Gastroesophageal sphincter (tissue), 4 donors: ENCODE measurements around the gene ZC3H18. TPM values are rescaled to one million over a fixed set of nuclear protein-coding genes. Genes with fewer than 3 reads are reported as not detected.

Experiments
- ATAC-seq: fragments of 150-250 bp; one replicate; pipeline ENCODE4 v1.9.1; 2016; ENCODE audit warnings: mild to moderate bottlenecking, moderate library complexity
- H3K27ac ChIP-seq, 4 donors: fragments of 200-600 bp; sonication (generic) in 3 of 4; 1 replicate in 3 of 4; 2 replicates in 1 of 4; pipeline ENCODE4 v1.5.1; 2016 to 2019
- H3K27me3 ChIP-seq: fragments of 200-600 bp; sonication (generic); one replicate; pipeline ENCODE4 v1.5.1; 2019
- H3K36me3 ChIP-seq, 2 donors: fragments of 200-600 bp; sonication (generic); one replicate each; pipeline ENCODE4 v1.5.1; 2019; ENCODE audit warnings: control low read depth in 1 of 2
- H3K4me1 ChIP-seq, 3 donors: fragments of 200-600 bp; sonication (generic); 1 replicate in 2 of 3; 2 replicates in 1 of 3; pipeline ENCODE4 v1.5.1; 2016 to 2019; ENCODE audit warnings: control low read depth in 2 of 3
- H3K4me3 ChIP-seq, 2 donors: fragments of 200-600 bp; sonication (generic); one replicate each; pipeline ENCODE4 v1.5.1; 2019; ENCODE audit warnings: mild to moderate bottlenecking in 1 of 2, moderate library complexity in 1 of 2
- H3K9me3 ChIP-seq, 3 donors: fragments of 200-600 bp; sonication (generic); one replicate each; pipeline ENCODE4 v1.5.1; 2017 to 2019; ENCODE audit warnings: control low read depth in 2 of 3
- EP300 ChIP-seq: sonication (generic); formaldehyde crosslinking; IDR thresholded peaks from one replicate; pipeline ENCODE4 v1.6.1; 2017; ENCODE audit warnings: antibody characterized with exemption, mild to moderate bottlenecking
- POLR2A ChIP-seq, 2 donors: fragments of 450-650 bp; IDR thresholded peaks; one replicate each; pipeline ENCODE4 v1.6.1; 2017; ENCODE audit warnings: antibody characterized with exemption in 2 of 2, mild to moderate bottlenecking in 2 of 2, moderate library complexity in 1 of 2
- POLR2AphosphoS5 ChIP-seq: sonication (generic); formaldehyde crosslinking; IDR thresholded peaks from one replicate; pipeline ENCODE4 v1.6.1; 2017; ENCODE audit warnings: antibody characterized with exemption
- whole genome bisulfite sequencing, 2 donors: methylation state at CpG; one replicate each; pipeline ENCODE4 v1.1.5; 2018; ENCODE audit warnings: low coverage in 1 of 2; 5-methylcytosine and 5-hydroxymethylcytosine counted together
- total RNA-seq, 4 donors: library from RNA; depleted of rRNA; stranded (reverse); fragments of >200 nt; gene quantifications; one replicate each; pipeline ENCODE4 v1.1.0, GENCODE V29; 2016
- TF ChIP-seq, protein P1 (sequence below), 4 experiments: fragments of 200-600 bp in 2 of 4; fragments of 450-650 bp in 2 of 4; sonication (generic) in 1 of 4; IDR thresholded peaks; one replicate each; pipeline ENCODE4 v1.5.1; 2017 to 2019; ENCODE audit warnings: antibody characterized with exemption in 4 of 4, mild to moderate bottlenecking in 2 of 4, moderate library complexity in 2 of 4

Gene ZC3H18
- total RNA-seq, 4 donors from 2014 or later = 15.8 to 40.6 (median 23.3) TPM

DNA sequence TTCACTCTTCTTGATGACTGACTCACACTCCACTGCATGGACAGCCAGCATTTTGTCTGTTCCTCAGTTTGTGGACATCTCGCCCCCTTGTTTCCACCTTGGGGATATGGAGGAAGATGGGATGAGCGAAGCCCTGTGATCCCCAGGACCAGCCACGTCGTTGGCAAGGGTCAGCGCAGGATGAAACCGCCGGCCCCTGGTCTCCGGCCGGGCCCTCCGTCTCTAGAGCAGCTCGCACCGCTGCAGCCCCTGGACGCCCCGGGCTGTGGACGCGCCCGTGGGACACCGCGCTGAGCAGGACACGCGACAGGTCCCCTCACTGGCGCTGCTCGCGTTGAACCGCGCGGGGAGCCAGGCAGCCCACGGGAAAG is 604 bp upstream of the ZC3H18 start:
- TF ChIP-seq, protein P1, sequence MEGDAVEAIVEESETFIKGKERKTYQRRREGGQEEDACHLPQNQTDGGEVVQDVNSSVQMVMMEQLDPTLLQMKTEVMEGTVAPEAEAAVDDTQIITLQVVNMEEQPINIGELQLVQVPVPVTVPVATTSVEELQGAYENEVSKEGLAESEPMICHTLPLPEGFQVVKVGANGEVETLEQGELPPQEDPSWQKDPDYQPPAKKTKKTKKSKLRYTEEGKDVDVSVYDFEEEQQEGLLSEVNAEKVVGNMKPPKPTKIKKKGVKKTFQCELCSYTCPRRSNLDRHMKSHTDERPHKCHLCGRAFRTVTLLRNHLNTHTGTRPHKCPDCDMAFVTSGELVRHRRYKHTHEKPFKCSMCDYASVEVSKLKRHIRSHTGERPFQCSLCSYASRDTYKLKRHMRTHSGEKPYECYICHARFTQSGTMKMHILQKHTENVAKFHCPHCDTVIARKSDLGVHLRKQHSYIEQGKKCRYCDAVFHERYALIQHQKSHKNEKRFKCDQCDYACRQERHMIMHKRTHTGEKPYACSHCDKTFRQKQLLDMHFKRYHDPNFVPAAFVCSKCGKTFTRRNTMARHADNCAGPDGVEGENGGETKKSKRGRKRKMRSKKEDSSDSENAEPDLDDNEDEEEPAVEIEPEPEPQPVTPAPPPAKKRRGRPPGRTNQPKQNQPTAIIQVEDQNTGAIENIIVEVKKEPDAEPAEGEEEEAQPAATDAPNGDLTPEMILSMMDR (IDR thresholded peaks at IDR 0.05) = no peak
- TF ChIP-seq POLR2AphosphoS5 (no peak), EP300 (no peak), POLR2A (IDR thresholded peaks at IDR 0.05) (no peak)
- H3K4me1 ChIP-seq = peaks cover 2 to 34% (median 20%) of the 10 kb centered on the region in 3 donors
- peak overlapping the region; percentile 54 to 95 for H3K4me3 ChIP-seq

DNA sequence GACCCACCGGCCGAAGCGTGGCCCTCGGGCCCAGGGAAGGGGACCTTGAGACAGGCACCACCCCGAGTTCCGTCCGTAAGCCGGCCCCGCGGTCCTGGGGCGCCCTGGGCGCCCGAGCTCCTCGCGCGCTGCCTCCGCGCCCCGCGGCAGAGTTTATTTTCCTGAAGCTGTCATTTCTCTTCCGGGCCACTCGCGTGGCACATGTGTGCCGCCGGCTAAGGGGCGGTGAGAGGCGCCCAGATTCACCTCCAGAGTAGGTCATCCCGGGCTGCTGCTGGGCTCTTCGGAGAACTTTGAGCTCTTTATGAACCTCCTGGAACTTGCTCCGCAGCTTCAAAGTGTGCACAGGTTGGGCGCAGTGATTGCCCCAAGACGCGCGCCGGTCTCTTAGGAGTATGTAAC is 489 bp downstream of the ZC3H18 start:
- H3K4me1 ChIP-seq = peaks cover 2 to 34% (median 20%) of the 10 kb centered on the region in 3 donors
- no peaks in the 10 kb centered on the region for H3K9me3 ChIP-seq
- peak overlapping the region; percentile 26 to 92 (median 88) for H3K27ac ChIP-seq
- H3K4me3 ChIP-seq = peak overlapping the region; percentile 58 to 95
- no peak for ATAC-seq
- H3K27me3 ChIP-seq = no peaks in the 10 kb centered on the region
- WGBS, 2 donors = 0% methylated on average over 6 of the region's 35 CpGs; no CpG with 5 or more reads in 1 of the 2 donors
- no peak for TF ChIP-seq POLR2AphosphoS5
- no peak for TF ChIP-seq EP300
- TF ChIP-seq, protein P1 (IDR thresholded peaks at IDR 0.05) = no peak
- no peak for TF ChIP-seq POLR2A (IDR thresholded peaks at IDR 0.05)
- peaks cover 0 to 29% of the 10 kb centered on the region in 2 donors for H3K36me3 ChIP-seq

More for the DNA sequence above, 604 bp upstream of the ZC3H18 start:
- H3K9me3 ChIP-seq = no peaks in the 10 kb centered on the region
- WGBS, 2 donors = 0% methylated on average over 16 of the region's 28 CpGs; no CpG with 5 or more reads in 1 of the 2 donors
- H3K36me3 ChIP-seq = peaks cover 0 to 23% of the 10 kb centered on the region in 2 donors
- H3K27me3 ChIP-seq = no peaks in the 10 kb centered on the region
- peak; percentile 45 for ATAC-seq
- H3K27ac ChIP-seq = peak overlapping the region; percentile 35 to 92 (median 88)

DNA sequence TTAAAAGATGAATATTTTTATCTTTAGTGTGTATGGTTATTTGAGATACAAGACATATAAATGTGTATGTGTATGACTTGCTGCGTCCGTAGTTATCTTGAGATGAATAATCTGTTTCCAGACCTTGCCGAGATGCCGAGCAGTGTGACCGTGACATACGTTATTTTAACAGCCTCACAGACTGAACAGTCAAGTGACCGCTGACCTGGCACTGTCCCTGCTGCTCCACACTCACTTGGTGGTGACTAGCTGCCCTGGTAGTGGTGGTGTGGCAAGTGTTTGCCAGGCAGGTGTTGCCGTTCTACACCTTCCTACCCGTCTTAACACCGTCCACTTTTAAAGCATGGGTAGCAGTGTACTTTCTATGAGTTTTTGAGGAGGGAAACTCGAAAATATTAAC is 5.0 kb downstream of the ZC3H18 start:
- H3K9me3 ChIP-seq = no peaks in the 10 kb centered on the region
- TF ChIP-seq, protein P1 (IDR thresholded peaks at IDR 0.05) = no peak
- no peak for TF ChIP-seq POLR2A (IDR thresholded peaks at IDR 0.05)
- TF ChIP-seq EP300 = no peak
- no peak for TF ChIP-seq POLR2AphosphoS5
- no peak for ATAC-seq
- 87 to 90% methylated on average over 11 of the region's 11 CpGs for WGBS, 2 donors
- no peak overlapping the region for H3K4me3 ChIP-seq
- H3K36me3 ChIP-seq = peaks cover 0 to 74% of the 10 kb centered on the region in 2 donors
- H3K27ac ChIP-seq = no peak overlapping the region
- H3K27me3 ChIP-seq = no peaks in the 10 kb centered on the region
- peaks cover 2 to 23% (median 15%) of the 10 kb centered on the region in 3 donors for H3K4me1 ChIP-seq

DNA sequence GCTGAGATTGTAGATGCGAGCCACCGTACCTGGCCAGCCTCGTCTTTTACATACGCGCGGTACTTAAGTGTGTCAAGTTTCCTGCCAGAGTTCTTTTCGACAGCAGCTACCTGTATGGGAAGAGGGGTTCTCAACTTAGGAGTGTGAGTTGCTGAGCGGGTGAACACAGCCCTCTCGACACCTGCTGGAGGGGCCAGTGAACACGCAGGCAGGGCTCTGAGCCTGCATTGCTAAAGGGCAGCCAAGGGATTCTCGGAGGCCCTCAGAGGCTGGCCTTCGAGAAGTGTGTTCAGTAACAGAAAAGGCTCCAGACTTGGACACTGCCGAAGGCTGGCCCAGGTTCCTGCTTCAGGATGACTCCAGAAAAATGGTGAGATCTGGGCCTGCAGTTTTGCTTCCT is 6.1 kb downstream of the ZC3H18 start:
- Histone ChIP-seq H3K4me3 (no peak overlapping the region), H3K4me1 (peaks cover 1 to 16% (median 10%) of the 10 kb centered on the region in 3 donors), H3K27me3 (no peaks in the 10 kb centered on the region), H3K36me3 (peaks cover 0 to 84% of the 10 kb centered on the region in 2 donors), H3K27ac (no peak overlapping the region), H3K9me3 (no peaks in the 10 kb centered on the region)
- 90 to 91% methylated on average over 2 to 10 of the region's 13 CpGs for WGBS, 2 donors
- ATAC-seq = no peak
- no peak for TF ChIP-seq POLR2AphosphoS5
- TF ChIP-seq, protein P1 (IDR thresholded peaks at IDR 0.05) = no peak

DNA sequence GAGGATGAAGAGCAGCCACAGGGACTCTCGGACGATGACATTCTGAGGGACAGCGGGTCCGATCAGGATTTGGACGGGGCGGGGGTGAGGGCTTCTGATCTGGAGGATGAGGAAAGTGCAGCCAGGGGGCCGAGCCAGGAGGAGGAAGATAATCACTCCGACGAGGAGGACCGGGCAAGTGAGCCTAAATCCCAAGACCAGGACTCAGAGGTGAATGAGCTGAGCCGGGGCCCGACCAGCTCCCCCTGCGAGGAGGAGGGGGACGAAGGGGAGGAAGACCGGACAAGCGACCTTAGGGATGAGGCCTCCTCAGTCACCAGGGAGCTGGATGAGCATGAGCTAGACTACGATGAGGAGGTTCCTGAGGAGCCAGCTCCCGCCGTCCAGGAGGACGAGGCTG is 7.0 kb downstream of the ZC3H18 start:
- TF ChIP-seq POLR2AphosphoS5 = no peak
- TF ChIP-seq, protein P1 (IDR thresholded peaks at IDR 0.05) = no peak
- no peak for TF ChIP-seq POLR2A (IDR thresholded peaks at IDR 0.05)
- TF ChIP-seq EP300 = no peak
- no peaks in the 10 kb centered on the region for H3K9me3 ChIP-seq
- 80 to 92% methylated on average over 1 to 20 of the region's 20 CpGs for WGBS, 2 donors
- H3K27ac ChIP-seq = no peak overlapping the region
- peaks cover 0 to 88% of the 10 kb centered on the region in 2 donors for H3K36me3 ChIP-seq
- no peak overlapping the region for H3K4me3 ChIP-seq
- no peak for ATAC-seq
- H3K27me3 ChIP-seq = no peaks in the 10 kb centered on the region
- H3K4me1 ChIP-seq = peaks cover 0 to 7% (median 1%) of the 10 kb centered on the region in 3 donors
